ENCODE results near the gene SMC3.

SMC3 gene

GRCh38 chr10:110569736-110570135, 2.2 kb downstream of the SMC3 start:
- no peak for TF ChIP-seq CTCF (IDR thresholded peaks at IDR 0.05; ENCODE audit: insufficient read depth, low read length, missing control alignments)
- POLR2A ChIA-PET: no interaction called here
- DNase-seq (ENCODE audit: low read depth, low spot score): no peak

GRCh38 chr10:110571093-110571743, 3.7 kb downstream of the SMC3 start:
- ChIA-PET CTCF (interaction anchor here (1.7 to 3.5 kb wide), 2 partner anchors 261 to 265 kb away, joined by 5 to 29 read pairs; partner anchors contain the start of gene SMNDC1), POLR2A (interaction anchor here (1.2 kb wide), 1 partner anchor 22 kb away, joined by 4 read pairs; no protein-coding TSS in a partner anchor)
- no peak for TF ChIP-seq CTCF (IDR thresholded peaks at IDR 0.05; ENCODE audit: insufficient read depth, low read length, missing control alignments)
- no peak overlapping the region for H3K4me3 ChIP-seq (ENCODE audit: low read depth, low read length)
- DNase-seq (ENCODE audit: low read depth, low spot score): no peak

More at GRCh38 chr10:110569736-110570135, 2.2 kb downstream of the SMC3 start:
- CTCF ChIA-PET: interaction anchor here (0.6 to 3.5 kb wide), 6 partner anchors 14 to 325 kb away, joined by 3 to 29 read pairs (median 4); partner anchors contain the start of gene SMNDC1
- H3K4me3 ChIP-seq (ENCODE audit: low read depth, low read length): no peak overlapping the region

GRCh38 chr10:110572862-110573261, 5.4 kb downstream of the SMC3 start:
- ChIA-PET POLR2A (no interaction called here), CTCF (interaction anchor here (1.2 to 2.5 kb wide), 2 partner anchors 8 to 26 kb away, joined by 5 to 8 read pairs; no protein-coding TSS in a partner anchor)
- DNase-seq (ENCODE audit: low read depth, low spot score): no peak
- TF ChIP-seq CTCF (IDR thresholded peaks at IDR 0.05; ENCODE audit: insufficient read depth, low read length, missing control alignments): no peak
- H3K4me3 ChIP-seq (ENCODE audit: low read depth, low read length): no peak overlapping the region

GRCh38 chr10:110574420-110574819, 6.9 kb downstream of the SMC3 start:
- H3K4me3 ChIP-seq (ENCODE audit: low read depth, low read length): no peak overlapping the region
- ChIA-PET CTCF (interaction anchor here (0.6 to 2.5 kb wide), 6 partner anchors 9 to 268 kb away, joined by 3 to 8 read pairs (median 3); no protein-coding TSS in a partner anchor), POLR2A (no interaction called here)
- no peak for TF ChIP-seq CTCF (IDR thresholded peaks at IDR 0.05; ENCODE audit: insufficient read depth, low read length, missing control alignments)
- no peak for DNase-seq (ENCODE audit: low read depth, low spot score)

GRCh38 chr10:110576220-110576619, 8.7 kb downstream of the SMC3 start:
- H3K4me3 ChIP-seq (ENCODE audit: low read depth, low read length): no peak overlapping the region
- CTCF ChIA-PET: interaction anchor here (0.9 to 1.5 kb wide), 6 partner anchors 9 to 271 kb away, joined by 3 to 4 read pairs (median 4); partner anchors contain the start of genes SMC3 and SMNDC1
- POLR2A ChIA-PET: no interaction called here
- no peak for DNase-seq (ENCODE audit: low read depth, low spot score)
- no peak for TF ChIP-seq CTCF (IDR thresholded peaks at IDR 0.05; ENCODE audit: insufficient read depth, low read length, missing control alignments)

GRCh38 chr10:110577056-110577455, 9.6 kb downstream of the SMC3 start:
- no peak for TF ChIP-seq CTCF (IDR thresholded peaks at IDR 0.05; ENCODE audit: insufficient read depth, low read length, missing control alignments)
- ChIA-PET CTCF (interaction anchor here (0.9 to 1.5 kb wide), 7 partner anchors 10 to 272 kb away, joined by 3 to 4 read pairs (median 4); partner anchors contain the start of genes SMC3 and SMNDC1), POLR2A (interaction anchor here (0.6 kb wide), 1 partner anchor 120 kb away, joined by 3 read pairs; no protein-coding TSS in a partner anchor)
- no peak overlapping the region for H3K4me3 ChIP-seq (ENCODE audit: low read depth, low read length)
- peak; percentile 44 for DNase-seq (ENCODE audit: low read depth, low spot score)

All from AG04449 (cell line).